Measurements from ENCODE around the gene C1QTNF8.

Gene C1QTNF8

DNA sequence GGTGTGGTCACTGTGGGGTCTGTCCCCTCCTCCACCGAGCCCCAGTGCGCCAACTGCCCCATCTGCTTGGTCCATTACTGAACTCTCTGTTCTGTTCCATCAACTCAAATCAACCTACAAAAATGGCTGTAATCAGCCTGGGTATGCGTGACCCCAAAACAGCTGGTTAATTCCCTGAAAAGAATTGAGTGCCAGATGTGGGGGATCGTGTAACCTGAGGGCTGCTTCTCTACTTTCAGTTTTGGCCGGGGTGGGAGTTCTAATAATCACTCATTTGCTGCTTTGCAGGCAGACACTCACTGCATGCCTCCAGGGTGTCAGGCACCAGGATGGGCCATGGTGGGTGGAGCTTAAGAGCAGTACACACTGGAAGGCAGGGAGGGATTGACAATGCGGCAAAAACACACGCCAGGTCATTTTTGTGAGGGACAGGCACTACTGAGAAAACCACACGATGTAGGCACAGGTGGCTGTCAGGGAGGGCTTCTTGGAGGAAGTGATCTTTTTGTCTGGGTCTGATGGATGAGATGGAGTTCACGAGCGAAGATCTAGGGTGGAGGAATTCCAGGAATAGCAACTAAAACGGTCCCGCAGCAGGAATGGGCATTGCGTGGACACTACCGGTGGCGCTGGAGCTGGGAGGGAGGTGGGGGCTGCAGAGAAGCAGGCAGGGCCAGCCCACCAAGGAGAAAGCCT lies 53.8 kb downstream of the C1QTNF8 start:
- no peak for DNase-seq (ENCODE audit: low spot score in 2 of 2)
- ATAC-seq (replicated peaks; ENCODE audit: extremely low read depth, poor library complexity, severe bottlenecking) = no peak
- H3K4me3 Mint-ChIP-seq = no peak overlapping the region
- no peaks in the 10 kb centered on the region for H3K9me3 Mint-ChIP-seq
- no peaks in the 10 kb centered on the region for H3K36me3 Mint-ChIP-seq (ENCODE audit: insufficient read depth)
- no peaks in the 10 kb centered on the region for H3K4me1 Mint-ChIP-seq
- peaks cover 7% of the 10 kb centered on the region for H3K27me3 Mint-ChIP-seq
- H3K27ac Mint-ChIP-seq (ENCODE audit: low read depth) = no peak overlapping the region

DNA sequence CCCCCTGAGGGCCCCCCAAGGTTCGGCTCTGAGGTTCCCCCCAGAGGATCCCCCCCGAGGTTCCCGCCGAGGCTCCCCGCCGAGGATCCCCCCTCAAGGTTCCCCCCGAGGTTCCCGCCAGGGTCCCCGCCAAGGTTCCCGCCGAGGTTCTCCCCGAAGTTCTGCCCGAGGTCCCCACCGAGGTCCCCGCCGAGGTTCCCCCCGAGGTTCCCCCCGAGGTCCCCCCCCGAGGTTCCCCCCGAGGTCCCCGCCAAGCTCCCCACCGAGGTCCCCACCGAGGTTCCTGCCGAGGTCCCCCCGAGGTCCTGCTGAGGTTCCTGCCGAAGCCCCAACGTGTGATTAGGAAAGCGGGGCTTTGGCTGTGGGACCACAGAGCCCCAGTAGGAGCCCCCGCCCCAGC lies 55.7 kb downstream of the C1QTNF8 start:
- Mint-ChIP-seq H3K4me1 (no peaks in the 10 kb centered on the region), H3K36me3 (ENCODE audit: insufficient read depth) (no peaks in the 10 kb centered on the region), H3K27me3 (peaks cover 7% of the 10 kb centered on the region), H3K9me3 (no peaks in the 10 kb centered on the region), H3K27ac (ENCODE audit: low read depth) (no peak overlapping the region), H3K4me3 (no peak overlapping the region)
- ATAC-seq (replicated peaks; ENCODE audit: extremely low read depth, poor library complexity, severe bottlenecking) (no peak), DNase-seq (ENCODE audit: low spot score in 2 of 2) (no peak)

DNA sequence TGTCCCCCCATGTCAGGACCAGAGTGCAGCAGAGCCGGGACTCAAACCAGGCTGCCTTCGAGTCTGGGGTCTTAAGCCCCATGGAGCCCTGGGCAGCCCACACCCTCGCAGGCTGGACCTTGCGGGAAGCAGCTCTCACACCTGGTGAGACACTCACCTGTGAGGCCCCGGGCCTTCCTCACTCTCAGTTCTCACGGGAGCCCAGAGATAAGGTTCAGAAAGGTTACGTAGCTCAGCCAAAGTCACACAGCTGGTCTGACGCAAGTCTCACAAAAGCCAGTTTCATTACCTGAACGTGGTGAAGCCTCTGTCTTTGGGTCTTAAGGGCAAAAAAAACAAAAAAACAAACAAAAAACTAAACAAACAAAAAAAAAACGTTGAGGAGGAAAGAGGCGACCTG lies 56.3 kb downstream of the C1QTNF8 start:
- ATAC-seq (replicated peaks; ENCODE audit: extremely low read depth, poor library complexity, severe bottlenecking) = no peak

DNA sequence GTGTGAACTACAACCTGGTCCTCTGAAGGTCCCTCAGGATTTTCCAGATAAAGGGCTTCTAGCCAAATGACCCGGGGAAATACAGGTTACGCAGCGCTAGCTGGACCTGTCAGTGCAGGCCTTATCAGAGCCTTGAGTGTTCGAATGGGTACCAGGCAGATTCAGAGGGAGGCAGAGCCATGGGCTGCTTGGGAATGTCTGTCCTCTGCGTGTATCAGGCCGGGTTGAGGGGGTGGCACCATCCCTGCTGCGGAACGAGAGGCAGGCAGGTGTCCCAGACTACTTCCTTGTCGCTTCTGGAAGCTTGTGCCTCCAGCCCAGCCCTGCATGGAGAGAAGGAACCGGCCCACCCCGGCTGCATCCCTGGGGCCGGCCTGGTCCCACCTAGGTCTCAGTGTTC lies 57.1 kb downstream of the C1QTNF8 start:
- H3K9me3 Mint-ChIP-seq = no peaks in the 10 kb centered on the region
- ATAC-seq (replicated peaks; ENCODE audit: extremely low read depth, poor library complexity, severe bottlenecking) (no peak), DNase-seq (ENCODE audit: low spot score in 2 of 2) (no peak)
- H3K27me3 Mint-ChIP-seq = peaks cover 7% of the 10 kb centered on the region
- H3K4me3 Mint-ChIP-seq = no peak overlapping the region
- H3K4me1 Mint-ChIP-seq = no peaks in the 10 kb centered on the region
- no peak overlapping the region for H3K27ac Mint-ChIP-seq (ENCODE audit: low read depth)
- no peaks in the 10 kb centered on the region for H3K36me3 Mint-ChIP-seq (ENCODE audit: insufficient read depth)

More for the DNA sequence above, 56.3 kb downstream of the C1QTNF8 start:
- DNase-seq (ENCODE audit: low spot score in 2 of 2) = no peak
- no peak overlapping the region for H3K27ac Mint-ChIP-seq (ENCODE audit: low read depth)
- no peak overlapping the region for H3K4me3 Mint-ChIP-seq
- no peaks in the 10 kb centered on the region for H3K36me3 Mint-ChIP-seq (ENCODE audit: insufficient read depth)
- H3K4me1 Mint-ChIP-seq = no peaks in the 10 kb centered on the region
- peaks cover 7% of the 10 kb centered on the region for H3K27me3 Mint-ChIP-seq
- no peaks in the 10 kb centered on the region for H3K9me3 Mint-ChIP-seq
